Neural cell (in vitro differentiated cells): ENCODE results near the gene ARL15.

Experiments used
- CTCF ChIP-seq: fragments of 450-650 bp; IDR thresholded peaks from 2 replicates; pipeline ENCODE4 v1.5.1; 2014; ENCODE audit warnings: antibody characterized with exemption, mild to moderate bottlenecking, moderate library complexity; ENCODE audit not compliant: poor library complexity, severe bottlenecking
- POLR2AphosphoS5 ChIP-seq: IDR thresholded peaks from 2 replicates; pipeline ENCODE4 v1.6.1; 2012

- TF ChIP-seq CTCF (no peak), POLR2AphosphoS5 (no peak)
Measured at GRCh38 chr5:54212331-54212730, 98.0 kb downstream of the ARL15 start.
